Peyer's patch (tissue), 4 donors: ENCODE measurements around the gene IFT81. TPM values are rescaled to one million over a fixed set of nuclear protein-coding genes. Genes with fewer than 3 reads are reported as not detected.

Source experiments
- DNase-seq, 3 donors: peaks; one replicate each; pipeline ENCODE4 v3.0.0-alpha.2; 2017 to 2019
- H3K27ac ChIP-seq, 4 donors: fragments of 200-600 bp; sonication (generic); one replicate each; pipeline ENCODE4 v1.5.1; 2016 to 2019
- H3K27me3 ChIP-seq, 2 donors: fragments of 200-600 bp; sonication (generic); one replicate each; pipeline ENCODE4 v1.5.1; 2019
- H3K36me3 ChIP-seq, 3 donors: fragments of 200-600 bp; sonication (generic); one replicate each; pipeline ENCODE4 v1.5.1; 2016 to 2019
- H3K4me1 ChIP-seq, 4 donors: fragments of 200-600 bp; sonication (generic); one replicate each; pipeline ENCODE4 v1.5.1; 2016 to 2019
- H3K4me3 ChIP-seq, 4 donors: fragments of 200-600 bp; sonication (generic); 1 replicate in 3 of 4; 2 replicates in 1 of 4; pipeline ENCODE4 v1.5.1; 2016 to 2019; ENCODE audit warnings: mild to moderate bottlenecking in 1 of 4
- H3K9me3 ChIP-seq, 4 donors: fragments of 200-600 bp; sonication (generic); one replicate each; pipeline ENCODE4 v1.5.1; 2016 to 2019; ENCODE audit warnings: mild to moderate bottlenecking in 1 of 4
- CTCF ChIP-seq, 6 experiments: fragments of 450-650 bp in 4 of 6; fragments of 200-600 bp in 2 of 6; sonication (generic) in 1 of 6; IDR thresholded peaks; one replicate each; pipeline ENCODE4 v1.5.1; 2017 to 2019; ENCODE audit warnings: antibody characterized with exemption in 6 of 6, mild to moderate bottlenecking in 3 of 6, moderate library complexity in 1 of 6
- POLR2A ChIP-seq, 2 donors: fragments of 450-650 bp; IDR thresholded peaks; one replicate each; pipeline ENCODE4 v1.5.1; 2017; ENCODE audit warnings: antibody characterized with exemption in 2 of 2, mild to moderate bottlenecking in 2 of 2, moderate library complexity in 2 of 2
- total RNA-seq, 4 donors: library from RNA; depleted of rRNA; stranded (reverse); fragments of >200 nt; gene quantifications; one replicate each; pipeline ENCODE4 v1.1.0, GENCODE V29; 2016

IFT81 gene
- total RNA-seq, 4 donors from 2014 or later, result 2.5 to 20.6 (median 7.5) TPM

GRCh38 chr12:110245369-110245772, 121.2 kb downstream of the IFT81 start:
- Histone ChIP-seq H3K27me3 (no peaks in the 10 kb centered on the region), H3K9me3 (no peaks in the 10 kb centered on the region), H3K4me1 (peaks cover 0 to 40% (median 8%) of the 10 kb centered on the region in 4 donors), H3K27ac (peak overlapping the region in 3 of 4 donors; percentile 82 to 94 (median 88)), H3K36me3 (no peaks in the 10 kb centered on the region), H3K4me3 (no peak overlapping the region)
- peak; percentile 43 to 87 (median 84) for DNase-seq
- no peak for TF ChIP-seq POLR2A (IDR thresholded peaks at IDR 0.05)
- peak in 5 of 6 experiments; percentile 8 to 86 (median 72) for TF ChIP-seq CTCF (IDR thresholded peaks at IDR 0.05)

- Histone ChIP-seq H3K36me3 (no peaks in the 10 kb centered on the region), H3K27me3 (no peaks in the 10 kb centered on the region), H3K9me3 (no peaks in the 10 kb centered on the region), H3K4me1 (peaks cover 0 to 44% (median 9%) of the 10 kb centered on the region in 4 donors), H3K4me3 (no peak overlapping the region), H3K27ac (peak overlapping the region in 3 of 4 donors; percentile 82 to 94 (median 88))
- DNase-seq, result no peak
- peak; percentile 44 to 75 for TF ChIP-seq POLR2A (IDR thresholded peaks at IDR 0.05)
- TF ChIP-seq CTCF (IDR thresholded peaks at IDR 0.05), result no peak
These were observed 122.6 kb downstream of the IFT81 start for GRCh38 chr12:110246636-110247339.

- Histone ChIP-seq H3K4me3 (peak overlapping the region in 2 of 4 donors; percentile 16 to 41), H3K36me3 (no peaks in the 10 kb centered on the region), H3K9me3 (no peaks in the 10 kb centered on the region), H3K4me1 (peaks cover 0 to 44% (median 9%) of the 10 kb centered on the region in 4 donors), H3K27me3 (no peaks in the 10 kb centered on the region), H3K27ac (peak overlapping the region in 3 of 4 donors; percentile 82 to 94 (median 88))
- TF ChIP-seq POLR2A (IDR thresholded peaks at IDR 0.05) (peak; percentile 57 to 73), CTCF (IDR thresholded peaks at IDR 0.05) (no peak)
- DNase-seq, result peak in 2 of 3 donors; percentile 86 to 90
These were observed 123.4 kb downstream of the IFT81 start for GRCh38 chr12:110247340-110248095.

GRCh38 chr12:110248096-110248447, 123.9 kb downstream of the IFT81 start:
- Histone ChIP-seq H3K27me3 (no peaks in the 10 kb centered on the region), H3K27ac (peak overlapping the region in 3 of 4 donors; percentile 82 to 94 (median 88)), H3K4me1 (peaks cover 0 to 46% (median 9%) of the 10 kb centered on the region in 4 donors), H3K4me3 (peak overlapping the region in 2 of 4 donors; percentile 16 to 41), H3K36me3 (no peaks in the 10 kb centered on the region), H3K9me3 (no peaks in the 10 kb centered on the region)
- no peak for DNase-seq
- TF ChIP-seq CTCF (IDR thresholded peaks at IDR 0.05), result no peak
- no peak for TF ChIP-seq POLR2A (IDR thresholded peaks at IDR 0.05)

GRCh38 chr12:110249105-110249504, 124.9 kb downstream of the IFT81 start:
- no peak overlapping the region for H3K4me3 ChIP-seq
- TF ChIP-seq POLR2A (IDR thresholded peaks at IDR 0.05) (no peak), CTCF (IDR thresholded peaks at IDR 0.05) (no peak)
- no peak for DNase-seq
- no peaks in the 10 kb centered on the region for H3K9me3 ChIP-seq
- no peaks in the 10 kb centered on the region for H3K27me3 ChIP-seq
- peaks cover 0 to 55% (median 9%) of the 10 kb centered on the region in 4 donors for H3K4me1 ChIP-seq
- no peaks in the 10 kb centered on the region for H3K36me3 ChIP-seq
- H3K27ac ChIP-seq, result peak overlapping the region in 3 of 4 donors; percentile 82 to 94 (median 88)
